ENCODE data around the gene DNAH6. TPM values are rescaled to one million over a fixed set of nuclear protein-coding genes. Genes with fewer than 3 reads are reported as not detected.

Gene DNAH6
- total and polyA plus RNA-seq, 10 of the 15 experiments (the other 5 are each of a cell fraction or from before 2014, with no cell fraction given): 0.07 to 1.0 (median 0.29) TPM

- TF ChIP-seq, protein P1, sequence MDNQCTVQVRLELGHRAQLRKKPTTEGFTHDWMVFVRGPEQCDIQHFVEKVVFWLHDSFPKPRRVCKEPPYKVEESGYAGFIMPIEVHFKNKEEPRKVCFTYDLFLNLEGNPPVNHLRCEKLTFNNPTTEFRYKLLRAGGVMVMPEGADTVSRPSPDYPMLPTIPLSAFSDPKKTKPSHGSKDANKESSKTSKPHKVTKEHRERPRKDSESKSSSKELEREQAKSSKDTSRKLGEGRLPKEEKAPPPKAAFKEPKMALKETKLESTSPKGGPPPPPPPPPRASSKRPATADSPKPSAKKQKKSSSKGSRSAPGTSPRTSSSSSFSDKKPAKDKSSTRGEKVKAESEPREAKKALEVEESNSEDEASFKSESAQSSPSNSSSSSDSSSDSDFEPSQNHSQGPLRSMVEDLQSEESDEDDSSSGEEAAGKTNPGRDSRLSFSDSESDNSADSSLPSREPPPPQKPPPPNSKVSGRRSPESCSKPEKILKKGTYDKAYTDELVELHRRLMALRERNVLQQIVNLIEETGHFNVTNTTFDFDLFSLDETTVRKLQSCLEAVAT (IDR thresholded peaks at IDR 0.05): no peak
- TF ChIP-seq ZNF622 (IDR thresholded peaks at IDR 0.05): no peak
- TF ChIP-seq SUZ12 (IDR thresholded peaks at IDR 0.05; ENCODE audit: unreplicated experiment): no peak
- TF ChIP-seq CEBPB (IDR thresholded peaks at IDR 0.05; ENCODE audit: borderline replicate concordance in 1 of 2, low read depth in 2 of 2, low read length in 2 of 2): no peak
Measured at GRCh38 chr2:84830758-84831500, 314.6 kb downstream of the DNAH6 start (continued).

GRCh38 chr2:84832772-84833461 lies 316.6 kb downstream of the DNAH6 start:
- in situ Hi-C loops (cut with MboI): no loop called here
- ChIA-PET POLR2A (interaction anchor here (0.6 to 1.5 kb wide), 5 partner anchors 10 to 1955 kb away, joined by 3 to 5 read pairs (median 4); no protein-coding TSS in a partner anchor), SMC1A (ENCODE audit: uncharacterized antibody, unreplicated experiment) (interaction anchor here (0.7 to 1.7 kb wide), 7 partner anchors 10 to 465 kb away, joined by 3 to 5 read pairs (median 3); no protein-coding TSS in a partner anchor), CTCF (interaction anchor here (0.6 to 1.0 kb wide), 4 partner anchors 45 to 182 kb away, joined by 3 to 4 read pairs (median 3); no protein-coding TSS in a partner anchor), RAD21 (ENCODE audit: unreplicated experiment) (interaction anchor here (0.7 to 3.5 kb wide), 3 partner anchors 34 to 93 kb away, joined by 3 to 12 read pairs (median 3); no protein-coding TSS in a partner anchor)
- H4K20me1 ChIP-seq (ENCODE audit: control insufficient read depth, insufficient read depth): no peaks in the 10 kb centered on the region; the same call in 1 of the 2 replicates
- ATAC-seq: peak; percentile 84
- H3K4me2 ChIP-seq (ENCODE audit: control insufficient read depth, insufficient read depth): peak overlapping the region; percentile 62; the same call in 1 of the 2 replicates
- peak; percentile 13 for DNase-seq (ENCODE audit: low read depth, low spot score)
- H3K9ac ChIP-seq (ENCODE audit: control insufficient read depth, insufficient read depth, low read length): no peak overlapping the region
- H3K4me1 ChIP-seq (ENCODE audit: control insufficient read depth, insufficient read depth, low read length): peaks cover 6% of the 10 kb centered on the region
- 65% methylated on average over 5 of the region's 5 CpGs for WGBS (ENCODE audit: insufficient coverage, insufficient replicate concordance, low lambda C conversion rate, missing lambda C conversion rate)
- no peak overlapping the region for H2AFZ ChIP-seq (ENCODE audit: control insufficient read depth, low read depth, low read length)
- peak; percentile 75 for FAIRE-seq
- H3K79me2 ChIP-seq (ENCODE audit: control insufficient read depth, insufficient read depth, low read length): no peaks in the 10 kb centered on the region
- H3K36me3 ChIP-seq (ENCODE audit: control insufficient read depth in 2 of 2, insufficient read depth in 2 of 2, low read length in 1 of 2): no peaks in the 10 kb centered on the region
- H3K4me3 ChIP-seq: 0 out of 2 replicates have a peak overlapping the region, but pooled peaks have one; percentile 36
- no peak overlapping the region for H3K27ac ChIP-seq (ENCODE audit: control insufficient read depth, insufficient read depth)
- H3K9me3 ChIP-seq (replicated peaks; ENCODE audit: control insufficient read depth, insufficient read depth, low read length): peaks cover 3% of the 10 kb centered on the region; the same call in 2 of the 3 replicates
- no TSS peak for BruUV-seq (replicated peaks)
- no peaks in the 10 kb centered on the region for H3K27me3 ChIP-seq (replicated peaks in 1 of 2; ENCODE audit: control insufficient read depth in 2 of 2, insufficient read depth in 2 of 2, low read length in 1 of 2)
- intact Hi-C loops (cut with micrococcal nuclease; ENCODE audit: unreplicated experiment): no loop called here
- TF ChIP-seq, protein P2, sequence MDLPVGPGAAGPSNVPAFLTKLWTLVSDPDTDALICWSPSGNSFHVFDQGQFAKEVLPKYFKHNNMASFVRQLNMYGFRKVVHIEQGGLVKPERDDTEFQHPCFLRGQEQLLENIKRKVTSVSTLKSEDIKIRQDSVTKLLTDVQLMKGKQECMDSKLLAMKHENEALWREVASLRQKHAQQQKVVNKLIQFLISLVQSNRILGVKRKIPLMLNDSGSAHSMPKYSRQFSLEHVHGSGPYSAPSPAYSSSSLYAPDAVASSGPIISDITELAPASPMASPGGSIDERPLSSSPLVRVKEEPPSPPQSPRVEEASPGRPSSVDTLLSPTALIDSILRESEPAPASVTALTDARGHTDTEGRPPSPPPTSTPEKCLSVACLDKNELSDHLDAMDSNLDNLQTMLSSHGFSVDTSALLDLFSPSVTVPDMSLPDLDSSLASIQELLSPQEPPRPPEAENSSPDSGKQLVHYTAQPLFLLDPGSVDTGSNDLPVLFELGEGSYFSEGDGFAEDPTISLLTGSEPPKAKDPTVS (IDR thresholded peaks at IDR 0.05; ENCODE audit: low read depth, low read length): no peak
- no peak for TF ChIP-seq FOS (IDR thresholded peaks at IDR 0.05; ENCODE audit: borderline replicate concordance, extremely low read depth, insufficient read length)
- TF ChIP-seq SRF (IDR thresholded peaks at IDR 0.05; ENCODE audit: low read depth in 2 of 2, low read length in 2 of 2): no peak
- TF ChIP-seq EED (IDR thresholded peaks at IDR 0.05; ENCODE audit: low read depth): peak; percentile 32; the same call in 1 of the 2 replicates
- TF ChIP-seq RUNX3 (IDR thresholded peaks at IDR 0.05; ENCODE audit: low read length): peak; percentile 26; the same call in 1 of the 2 replicates
- peak; percentile 41; the same call in 1 of the 2 replicates for TF ChIP-seq MTA2 (IDR thresholded peaks at IDR 0.05; ENCODE audit: low read depth)
- no peak for TF ChIP-seq ATF3 (IDR thresholded peaks at IDR 0.05; ENCODE audit: borderline replicate concordance, extremely low read depth, low read depth, low read length)
- 0 out of 2 replicates have a peak, but pooled peaks have one; percentile 19 for TF ChIP-seq NBN (IDR thresholded peaks at IDR 0.05)
- no peak for TF ChIP-seq E4F1 (IDR thresholded peaks at IDR 0.05; ENCODE audit: borderline replicate concordance, partially characterized antibody)
- TF ChIP-seq IKZF2 (IDR thresholded peaks at IDR 0.05): peak; percentile 56 to 68; a peak in 2 of 4 replicates

Data from GM12878 (cell line).